SJSA1 (cell line): ENCODE measurements around the gene BCAS4. TPM values are rescaled to one million over a fixed set of nuclear protein-coding genes. Genes with fewer than 3 reads are reported as not detected.

ENCODE experiments used
- DNase-seq, 2 experiments: peaks; one replicate each; pipeline ENCODE4 v3.0.0-alpha.2; 2015 to 2020; ENCODE audit warnings: low spot score in 2 of 2, low read depth in 1 of 2
- H3K27ac ChIP-seq: fragments of 250-450 bp; sonication (Bioruptor Pico); 2 replicates; pipeline ENCODE4 v1.5.1; 2020; ENCODE audit warnings: mild to moderate bottlenecking, moderate library complexity
- H3K27me3 ChIP-seq: fragments of 250-450 bp; sonication (Bioruptor Pico); replicated peaks from 2 replicates; pipeline ENCODE4 v1.5.1; 2020; ENCODE audit warnings: mild to moderate bottlenecking, moderate library complexity
- H3K36me3 ChIP-seq: fragments of 250-450 bp; sonication (Bioruptor Pico); 2 replicates; pipeline ENCODE4 v1.5.1; 2020; ENCODE audit warnings: mild to moderate bottlenecking
- H3K4me1 ChIP-seq: fragments of 250-450 bp; sonication (Bioruptor Pico); replicated peaks from 2 replicates; pipeline ENCODE4 v1.6.1; 2021; ENCODE audit warnings: mild to moderate bottlenecking
- H3K4me3 ChIP-seq: fragments of 250-450 bp; sonication (Bioruptor Pico); 2 replicates; pipeline ENCODE4 v1.5.1; 2020; ENCODE audit warnings: mild to moderate bottlenecking
- H3K9me3 ChIP-seq: fragments of 250-450 bp; sonication (Bioruptor Pico); replicated peaks from 2 replicates; pipeline ENCODE4 v1.5.1; 2020; ENCODE audit warnings: mild to moderate bottlenecking
- total RNA-seq: library from RNA; depleted of rRNA; stranded (reverse); fragments of >200 nt; shearing (Covaris generic); gene quantifications from 2 replicates; pipeline ENCODE4 v1.2.3, GENCODE V29; 2014

The BCAS4 gene
- total RNA-seq, 1 experiment from 2014 or later, result 4.6 TPM

DNA sequence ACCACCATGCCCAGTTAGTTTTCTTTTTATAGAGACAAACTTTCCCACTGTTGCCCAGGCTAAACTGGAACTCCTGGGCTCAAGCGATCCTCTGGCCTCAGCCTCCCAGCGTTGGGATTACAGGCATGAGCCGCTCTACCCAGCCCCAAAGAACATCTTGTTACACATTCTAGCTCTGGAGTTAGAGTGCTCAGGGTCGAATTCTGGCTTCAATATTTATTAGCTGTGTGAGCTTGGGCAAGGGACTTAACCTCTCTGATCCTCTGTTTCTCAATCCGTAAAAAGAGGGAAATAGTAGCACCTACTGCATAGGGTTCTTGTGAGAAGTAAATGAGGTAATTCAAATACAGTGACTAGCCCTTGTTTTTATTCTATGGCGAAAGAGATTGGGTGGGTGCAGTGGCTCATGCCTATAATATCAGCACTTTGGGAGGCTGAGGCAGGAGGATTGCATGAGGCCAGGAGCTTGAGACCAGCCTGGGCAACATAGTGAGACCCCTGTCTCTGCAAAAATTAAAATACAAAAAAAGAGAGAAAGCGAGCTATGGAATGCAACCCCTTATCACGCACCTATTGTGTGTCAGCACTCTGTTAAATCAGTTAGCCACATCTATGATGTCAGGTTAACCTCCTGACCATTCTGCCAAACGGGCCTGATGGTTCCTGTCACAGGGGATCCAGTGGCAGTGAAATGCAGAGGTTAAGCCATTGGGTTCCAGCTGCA, 19.7 kb downstream of the BCAS4 start:
- H3K27ac ChIP-seq, result no peak overlapping the region

DNA sequence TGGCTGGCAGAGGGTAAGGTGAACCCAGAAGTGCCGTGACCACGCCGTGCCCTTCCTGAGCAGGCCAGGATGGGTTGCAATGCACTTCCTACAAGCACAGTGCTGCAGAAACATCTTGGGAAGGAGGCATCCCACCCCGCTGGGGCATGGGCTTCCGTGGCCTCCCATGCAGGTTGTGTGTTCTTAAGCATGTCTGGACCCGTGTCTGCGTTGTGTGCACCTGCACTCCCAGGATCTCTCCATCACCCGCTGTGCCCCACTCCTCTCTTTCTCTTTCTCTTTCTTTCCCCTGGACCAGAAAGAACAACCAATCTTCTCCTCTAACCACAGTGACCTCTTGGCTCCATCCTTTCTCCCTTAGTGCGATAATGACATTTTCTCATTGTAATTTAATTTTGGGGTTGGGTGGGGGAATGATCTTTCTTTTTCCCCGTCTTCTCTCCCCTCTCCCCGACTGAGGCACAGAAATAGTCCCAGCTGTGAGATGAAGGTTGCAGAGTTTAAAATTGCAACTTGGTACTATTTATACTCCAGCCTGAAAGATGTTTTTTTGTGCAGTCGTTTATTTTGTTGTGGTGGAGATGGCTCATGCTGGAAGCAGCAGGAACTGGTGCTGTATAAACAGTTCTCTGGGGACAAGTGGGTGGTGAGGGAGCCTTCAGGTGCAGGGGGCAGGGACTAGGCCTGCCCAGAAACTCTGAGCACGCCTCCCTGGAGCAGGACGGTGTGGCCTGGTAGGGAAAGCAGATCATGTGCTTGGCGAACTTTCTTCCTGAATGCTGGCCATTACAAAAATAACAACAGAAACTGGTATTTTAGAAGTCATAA, 20.5 kb downstream of the BCAS4 start:
- H3K36me3 ChIP-seq, result no peaks in the 10 kb centered on the region
- peak; percentile 56 to 64 for DNase-seq
- H3K9me3 ChIP-seq, result no peaks in the 10 kb centered on the region
- peaks cover 13% of the 10 kb centered on the region for H3K4me1 ChIP-seq
- no peak overlapping the region for H3K4me3 ChIP-seq
- no peak overlapping the region for H3K27ac ChIP-seq
- no peaks in the 10 kb centered on the region for H3K27me3 ChIP-seq

More for the DNA sequence above, 19.7 kb downstream of the BCAS4 start:
- DNase-seq, result no peak
- no peaks in the 10 kb centered on the region for H3K27me3 ChIP-seq
- peaks cover 13% of the 10 kb centered on the region for H3K4me1 ChIP-seq
- no peaks in the 10 kb centered on the region for H3K9me3 ChIP-seq
- H3K4me3 ChIP-seq, result no peak overlapping the region
- H3K36me3 ChIP-seq, result no peaks in the 10 kb centered on the region

DNA sequence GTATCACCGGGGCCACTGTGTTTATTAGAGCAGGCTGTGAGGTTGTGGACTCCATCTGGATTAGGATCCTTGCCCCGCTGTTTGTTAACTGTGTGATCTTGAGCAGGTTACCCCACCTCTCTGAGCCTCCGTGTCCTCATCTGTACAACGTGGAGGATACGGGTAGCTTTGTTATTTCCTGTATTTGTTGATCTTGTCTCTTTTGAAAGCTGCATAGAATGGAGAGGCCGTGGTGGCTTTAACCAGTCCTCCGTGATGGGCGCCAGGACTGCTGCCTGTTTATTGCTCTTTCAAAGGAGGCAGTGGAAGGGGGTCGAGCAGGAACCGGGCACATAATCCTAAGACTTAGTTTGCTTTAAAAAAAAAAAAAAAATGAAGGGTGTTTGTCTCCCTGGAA, 22.9 kb downstream of the BCAS4 start:
- Histone ChIP-seq H3K9me3 (no peaks in the 10 kb centered on the region), H3K27ac (no peak overlapping the region), H3K4me1 (peaks cover 13% of the 10 kb centered on the region), H3K4me3 (no peak overlapping the region), H3K36me3 (no peaks in the 10 kb centered on the region), H3K27me3 (no peaks in the 10 kb centered on the region)
- DNase-seq, result no peak

DNA sequence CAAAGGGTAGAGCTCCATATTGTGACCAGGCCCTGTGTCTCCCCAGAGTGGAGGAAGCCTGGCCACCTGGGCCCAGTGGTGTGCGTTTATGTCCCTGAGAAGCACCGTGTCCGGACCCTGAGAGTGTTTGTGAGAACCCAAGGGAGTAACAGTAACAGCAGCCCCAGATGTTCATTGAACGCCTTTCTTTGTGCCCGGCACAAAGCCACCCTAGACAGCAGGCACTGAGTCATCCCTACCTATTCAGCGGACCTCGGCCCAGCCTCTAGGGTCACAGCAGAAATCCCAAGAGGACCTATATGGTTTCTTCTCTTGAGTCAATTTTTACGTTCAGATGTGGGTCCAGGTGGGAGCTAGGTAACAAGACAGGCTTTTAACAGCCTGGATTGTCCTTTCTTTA, 24.5 kb downstream of the BCAS4 start:
- Histone ChIP-seq H3K9me3 (no peaks in the 10 kb centered on the region), H3K4me1 (peaks cover 13% of the 10 kb centered on the region), H3K4me3 (no peak overlapping the region), H3K27ac (no peak overlapping the region), H3K27me3 (no peaks in the 10 kb centered on the region), H3K36me3 (no peaks in the 10 kb centered on the region)
- DNase-seq, result no peak

DNA sequence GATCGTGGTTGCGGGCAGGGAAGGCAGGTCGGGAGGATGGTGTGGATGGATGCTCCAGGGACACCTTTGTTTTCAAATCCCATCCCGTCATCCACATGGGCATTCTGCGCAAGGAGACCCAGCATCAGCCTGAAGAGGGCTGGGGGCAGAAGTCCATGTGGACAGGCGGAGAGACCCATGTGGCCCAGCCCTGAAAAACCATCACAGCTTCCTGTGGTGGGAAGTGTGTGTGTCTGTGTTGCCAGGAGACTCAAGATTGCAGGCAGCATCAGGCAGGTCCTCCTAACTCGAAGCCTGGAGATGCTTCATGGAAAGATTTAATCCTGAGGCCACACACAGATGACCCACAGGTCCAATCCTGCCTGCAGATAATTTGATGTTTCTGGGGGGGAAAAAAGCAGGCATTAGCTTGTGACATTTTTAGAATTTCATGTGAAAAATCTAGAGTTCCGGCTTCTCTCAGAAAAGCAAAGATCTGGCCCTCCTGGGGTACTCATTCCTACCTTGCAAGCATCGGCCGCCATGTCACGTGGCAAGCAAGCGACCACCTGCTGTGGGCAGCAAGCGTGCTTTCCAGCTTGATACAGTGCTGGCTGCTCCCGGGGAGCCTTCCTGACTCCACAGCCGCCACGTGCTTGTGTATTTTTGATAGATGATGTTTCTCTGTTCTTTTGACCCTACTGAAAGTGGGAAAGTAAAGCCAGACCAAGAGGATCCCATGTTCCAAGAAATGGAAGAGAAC, 25.8 kb downstream of the BCAS4 start:
- H3K36me3 ChIP-seq, result no peaks in the 10 kb centered on the region
- H3K27ac ChIP-seq, result no peak overlapping the region
- DNase-seq, result no peak
- H3K4me3 ChIP-seq, result no peak overlapping the region
- no peaks in the 10 kb centered on the region for H3K9me3 ChIP-seq
- H3K4me1 ChIP-seq, result peaks cover 4% of the 10 kb centered on the region
- no peaks in the 10 kb centered on the region for H3K27me3 ChIP-seq

DNA sequence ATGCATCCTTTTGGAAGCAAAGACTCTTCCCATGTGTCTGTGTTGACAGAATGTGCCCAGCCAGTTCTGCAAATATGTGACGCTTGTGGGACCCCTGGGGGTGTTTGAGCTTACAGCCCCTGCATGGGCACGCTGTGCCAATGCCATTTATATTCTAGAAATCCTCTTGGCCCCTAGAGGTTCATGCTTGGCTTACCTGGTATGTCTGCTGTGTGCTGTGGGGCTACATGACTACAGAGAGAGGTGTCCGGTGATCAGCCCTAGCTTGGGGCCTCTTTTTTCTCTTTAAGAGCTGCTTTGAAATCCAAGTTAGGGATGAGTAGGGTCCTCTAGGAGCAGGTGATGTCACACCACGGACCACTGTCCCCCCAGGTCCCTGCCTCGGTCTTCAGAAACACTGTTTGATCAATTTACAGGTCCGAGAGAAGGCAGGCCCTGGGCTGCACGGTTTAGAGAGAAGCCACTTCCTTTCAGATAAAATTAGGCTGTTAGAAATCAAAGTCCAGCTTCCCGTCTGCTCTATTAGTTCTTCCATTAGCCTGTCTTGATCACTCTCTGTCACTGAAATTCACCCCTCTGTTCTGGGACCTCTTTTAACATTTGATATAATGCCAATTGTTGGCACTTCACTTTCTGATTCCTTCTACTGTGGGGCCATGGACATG, 26.5 kb downstream of the BCAS4 start:
- H3K27me3 ChIP-seq, result no peaks in the 10 kb centered on the region
- no peak for DNase-seq

DNA sequence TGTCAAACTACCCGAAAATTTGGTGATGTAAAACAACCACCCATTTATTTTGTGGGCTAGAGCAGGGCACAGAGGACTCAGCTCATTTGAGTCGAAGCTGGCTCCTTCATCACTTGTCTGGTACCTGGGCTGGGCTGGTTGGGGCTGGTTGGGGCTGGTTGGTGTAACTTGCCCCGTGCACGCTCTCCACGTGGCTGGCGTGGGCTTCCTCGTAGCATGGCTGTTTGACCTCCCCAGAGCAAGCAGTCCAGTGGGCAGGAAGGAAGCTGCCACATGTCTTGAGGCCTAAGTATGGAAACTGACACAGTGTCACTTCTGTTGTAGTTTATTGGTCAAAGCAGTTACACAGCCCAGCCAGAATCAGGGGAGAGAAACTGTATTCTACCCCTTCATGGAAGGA, 27.1 kb downstream of the BCAS4 start:
- H3K27me3 ChIP-seq, result no peaks in the 10 kb centered on the region
- H3K4me3 ChIP-seq, result no peak overlapping the region
- H3K27ac ChIP-seq, result no peak overlapping the region
- H3K36me3 ChIP-seq, result no peaks in the 10 kb centered on the region
- no peak for DNase-seq
- H3K4me1 ChIP-seq, result no peaks in the 10 kb centered on the region
- H3K9me3 ChIP-seq, result no peaks in the 10 kb centered on the region

More for the DNA sequence above, 26.5 kb downstream of the BCAS4 start:
- Histone ChIP-seq H3K4me3 (no peak overlapping the region), H3K36me3 (no peaks in the 10 kb centered on the region), H3K4me1 (no peaks in the 10 kb centered on the region), H3K27ac (no peak overlapping the region), H3K9me3 (no peaks in the 10 kb centered on the region)

DNA sequence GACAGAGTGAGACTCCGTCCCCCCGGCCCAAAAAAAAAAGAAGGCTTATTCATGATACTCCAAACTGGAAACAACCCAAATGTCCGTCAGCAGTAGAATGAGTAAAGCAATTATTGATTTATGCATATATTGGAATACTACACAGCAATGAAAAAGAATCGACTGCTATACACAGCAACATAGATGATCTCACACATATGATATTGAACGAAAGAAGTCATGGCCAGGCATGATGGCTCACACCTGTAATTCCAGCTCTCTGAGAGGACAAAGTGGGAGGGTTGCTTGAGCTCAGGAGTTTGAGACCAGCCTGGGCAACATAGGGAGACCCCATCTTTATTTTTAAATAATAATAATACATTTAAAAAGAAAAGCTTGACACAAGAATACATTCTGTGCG, 28.5 kb downstream of the BCAS4 start:
- Histone ChIP-seq H3K27ac (no peak overlapping the region), H3K4me3 (no peak overlapping the region), H3K4me1 (no peaks in the 10 kb centered on the region), H3K36me3 (no peaks in the 10 kb centered on the region), H3K27me3 (no peaks in the 10 kb centered on the region), H3K9me3 (no peaks in the 10 kb centered on the region)
- no peak for DNase-seq

DNA sequence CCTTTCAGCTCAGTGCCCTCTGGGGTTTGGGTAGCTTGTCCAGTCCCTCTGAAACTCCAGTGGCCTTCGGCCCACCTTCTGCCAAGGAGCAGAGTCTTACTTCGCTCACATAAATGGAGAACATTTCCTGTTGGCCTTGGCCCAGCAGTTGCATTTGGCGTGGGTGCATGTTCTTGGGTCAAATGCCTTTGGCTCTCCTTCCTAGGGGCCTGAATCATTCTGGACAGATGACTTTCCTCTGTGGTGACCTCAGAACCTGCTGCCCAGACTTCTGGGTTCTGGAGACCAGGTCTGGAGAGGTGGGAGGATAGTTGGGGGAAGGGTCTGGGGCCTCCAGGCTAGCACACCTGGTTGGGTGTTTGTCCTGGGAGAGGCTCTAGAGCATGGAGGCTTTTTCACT, 29.3 kb downstream of the BCAS4 start:
- H3K9me3 ChIP-seq, result no peaks in the 10 kb centered on the region
- no peak overlapping the region for H3K27ac ChIP-seq
- H3K4me1 ChIP-seq, result no peaks in the 10 kb centered on the region
- DNase-seq, result no peak
- no peak overlapping the region for H3K4me3 ChIP-seq
- no peaks in the 10 kb centered on the region for H3K36me3 ChIP-seq
- H3K27me3 ChIP-seq, result no peaks in the 10 kb centered on the region

DNA sequence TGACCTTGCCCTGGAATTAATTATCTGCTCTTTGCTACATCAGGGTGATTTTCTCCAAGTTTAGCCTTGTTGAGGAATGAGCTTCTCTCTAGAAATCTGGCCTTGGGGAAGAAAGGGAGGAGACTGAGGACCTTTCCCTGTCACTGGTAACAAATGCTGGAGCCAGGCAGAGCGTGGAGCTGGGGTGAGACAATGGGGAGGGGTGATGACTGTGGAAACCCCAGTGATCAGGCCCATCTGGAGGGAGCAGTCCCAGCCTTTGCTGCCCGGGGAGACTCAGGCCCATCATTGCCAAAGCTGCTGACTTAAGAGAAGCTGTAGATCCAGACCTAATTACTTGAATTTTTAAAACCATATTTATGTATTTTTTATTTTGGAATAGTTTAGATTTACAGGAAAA, 31.3 kb downstream of the BCAS4 start:
- no peaks in the 10 kb centered on the region for H3K36me3 ChIP-seq
- H3K9me3 ChIP-seq, result no peaks in the 10 kb centered on the region
- no peaks in the 10 kb centered on the region for H3K4me1 ChIP-seq
- no peaks in the 10 kb centered on the region for H3K27me3 ChIP-seq
- H3K27ac ChIP-seq, result no peak overlapping the region
- no peak for DNase-seq
- H3K4me3 ChIP-seq, result no peak overlapping the region

GRCh38 chr20:50828363-50829136, 33.7 kb downstream of the BCAS4 start:
- Histone ChIP-seq H3K9me3 (no peaks in the 10 kb centered on the region), H3K36me3 (no peaks in the 10 kb centered on the region), H3K27ac (no peak overlapping the region), H3K4me3 (no peak overlapping the region), H3K27me3 (no peaks in the 10 kb centered on the region), H3K4me1 (no peaks in the 10 kb centered on the region)
- DNase-seq, result no peak

- no peak for DNase-seq
- H3K4me1 ChIP-seq, result no peaks in the 10 kb centered on the region
- no peaks in the 10 kb centered on the region for H3K27me3 ChIP-seq
- H3K36me3 ChIP-seq, result no peaks in the 10 kb centered on the region
- no peak overlapping the region for H3K4me3 ChIP-seq
- no peak overlapping the region for H3K27ac ChIP-seq
- no peaks in the 10 kb centered on the region for H3K9me3 ChIP-seq
Observed at GRCh38 chr20:50831622-50832021, 36.8 kb downstream of the BCAS4 start.

GRCh38 chr20:50834599-50835005, 39.7 kb downstream of the BCAS4 start:
- no peak for DNase-seq
- no peaks in the 10 kb centered on the region for H3K9me3 ChIP-seq
- no peak overlapping the region for H3K4me3 ChIP-seq
- no peaks in the 10 kb centered on the region for H3K36me3 ChIP-seq
- no peaks in the 10 kb centered on the region for H3K4me1 ChIP-seq
- no peaks in the 10 kb centered on the region for H3K27me3 ChIP-seq
- H3K27ac ChIP-seq, result no peak overlapping the region
